Measurements from ENCODE around the gene APOL2.

DNA sequence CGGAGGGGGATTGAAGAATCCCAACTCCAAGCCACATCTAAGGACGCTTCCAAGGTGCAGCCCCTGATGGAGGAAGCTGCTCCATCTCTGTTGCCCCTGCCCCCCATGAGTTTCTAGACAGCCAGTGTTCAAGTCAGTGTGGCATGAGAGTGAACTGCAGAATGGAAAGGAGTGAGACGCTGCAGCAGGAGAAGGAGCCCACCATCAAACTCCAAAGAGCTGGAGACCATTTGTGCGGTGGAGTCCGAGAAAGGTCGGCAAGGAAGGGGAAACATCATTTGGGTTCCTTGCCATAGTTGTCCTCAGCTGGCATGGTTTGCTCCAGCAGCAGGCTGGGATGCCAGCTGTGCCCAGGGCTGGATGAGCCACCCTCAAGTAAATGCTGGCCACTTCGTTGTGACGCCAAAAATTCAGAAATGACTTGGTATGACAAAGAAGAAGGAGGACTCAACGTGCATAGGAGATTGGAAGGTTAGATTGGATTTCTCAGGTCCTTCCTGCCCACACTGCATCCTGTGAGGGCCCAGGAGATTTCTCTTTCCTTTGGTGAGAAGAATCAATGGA, 16.4 kb downstream of the APOL2 start:
- TF ChIP-seq, protein P1, sequence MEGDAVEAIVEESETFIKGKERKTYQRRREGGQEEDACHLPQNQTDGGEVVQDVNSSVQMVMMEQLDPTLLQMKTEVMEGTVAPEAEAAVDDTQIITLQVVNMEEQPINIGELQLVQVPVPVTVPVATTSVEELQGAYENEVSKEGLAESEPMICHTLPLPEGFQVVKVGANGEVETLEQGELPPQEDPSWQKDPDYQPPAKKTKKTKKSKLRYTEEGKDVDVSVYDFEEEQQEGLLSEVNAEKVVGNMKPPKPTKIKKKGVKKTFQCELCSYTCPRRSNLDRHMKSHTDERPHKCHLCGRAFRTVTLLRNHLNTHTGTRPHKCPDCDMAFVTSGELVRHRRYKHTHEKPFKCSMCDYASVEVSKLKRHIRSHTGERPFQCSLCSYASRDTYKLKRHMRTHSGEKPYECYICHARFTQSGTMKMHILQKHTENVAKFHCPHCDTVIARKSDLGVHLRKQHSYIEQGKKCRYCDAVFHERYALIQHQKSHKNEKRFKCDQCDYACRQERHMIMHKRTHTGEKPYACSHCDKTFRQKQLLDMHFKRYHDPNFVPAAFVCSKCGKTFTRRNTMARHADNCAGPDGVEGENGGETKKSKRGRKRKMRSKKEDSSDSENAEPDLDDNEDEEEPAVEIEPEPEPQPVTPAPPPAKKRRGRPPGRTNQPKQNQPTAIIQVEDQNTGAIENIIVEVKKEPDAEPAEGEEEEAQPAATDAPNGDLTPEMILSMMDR (IDR thresholded peaks at IDR 0.05 in 2 of 3, conservative IDR thresholded peaks at IDR 0.05 in 1 of 3; ENCODE audit: borderline replicate concordance in 1 of 3, insufficient read depth in 1 of 3, low read depth in 2 of 3, low read length in 2 of 3) = no peak
- no peak for TF ChIP-seq POLR2A (IDR thresholded peaks at IDR 0.05; ENCODE audit: borderline replicate concordance, extremely low read depth, insufficient read depth, insufficient read length)
- no peak for TF ChIP-seq YY1 (IDR thresholded peaks at IDR 0.05; ENCODE audit: extremely low read depth, insufficient replicate concordance, low read depth, low read length)
- TF ChIP-seq, protein P2, sequence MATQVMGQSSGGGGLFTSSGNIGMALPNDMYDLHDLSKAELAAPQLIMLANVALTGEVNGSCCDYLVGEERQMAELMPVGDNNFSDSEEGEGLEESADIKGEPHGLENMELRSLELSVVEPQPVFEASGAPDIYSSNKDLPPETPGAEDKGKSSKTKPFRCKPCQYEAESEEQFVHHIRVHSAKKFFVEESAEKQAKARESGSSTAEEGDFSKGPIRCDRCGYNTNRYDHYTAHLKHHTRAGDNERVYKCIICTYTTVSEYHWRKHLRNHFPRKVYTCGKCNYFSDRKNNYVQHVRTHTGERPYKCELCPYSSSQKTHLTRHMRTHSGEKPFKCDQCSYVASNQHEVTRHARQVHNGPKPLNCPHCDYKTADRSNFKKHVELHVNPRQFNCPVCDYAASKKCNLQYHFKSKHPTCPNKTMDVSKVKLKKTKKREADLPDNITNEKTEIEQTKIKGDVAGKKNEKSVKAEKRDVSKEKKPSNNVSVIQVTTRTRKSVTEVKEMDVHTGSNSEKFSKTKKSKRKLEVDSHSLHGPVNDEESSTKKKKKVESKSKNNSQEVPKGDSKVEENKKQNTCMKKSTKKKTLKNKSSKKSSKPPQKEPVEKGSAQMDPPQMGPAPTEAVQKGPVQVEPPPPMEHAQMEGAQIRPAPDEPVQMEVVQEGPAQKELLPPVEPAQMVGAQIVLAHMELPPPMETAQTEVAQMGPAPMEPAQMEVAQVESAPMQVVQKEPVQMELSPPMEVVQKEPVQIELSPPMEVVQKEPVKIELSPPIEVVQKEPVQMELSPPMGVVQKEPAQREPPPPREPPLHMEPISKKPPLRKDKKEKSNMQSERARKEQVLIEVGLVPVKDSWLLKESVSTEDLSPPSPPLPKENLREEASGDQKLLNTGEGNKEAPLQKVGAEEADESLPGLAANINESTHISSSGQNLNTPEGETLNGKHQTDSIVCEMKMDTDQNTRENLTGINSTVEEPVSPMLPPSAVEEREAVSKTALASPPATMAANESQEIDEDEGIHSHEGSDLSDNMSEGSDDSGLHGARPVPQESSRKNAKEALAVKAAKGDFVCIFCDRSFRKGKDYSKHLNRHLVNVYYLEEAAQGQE (IDR thresholded peaks at IDR 0.05; ENCODE audit: low read depth) = no peak
- TF ChIP-seq, protein P3, sequence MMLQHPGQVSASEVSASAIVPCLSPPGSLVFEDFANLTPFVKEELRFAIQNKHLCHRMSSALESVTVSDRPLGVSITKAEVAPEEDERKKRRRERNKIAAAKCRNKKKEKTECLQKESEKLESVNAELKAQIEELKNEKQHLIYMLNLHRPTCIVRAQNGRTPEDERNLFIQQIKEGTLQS (IDR thresholded peaks at IDR 0.05) = no peak
- TF ChIP-seq TCF7L2 (IDR thresholded peaks at IDR 0.05; ENCODE audit: borderline replicate concordance, extremely low read depth, insufficient read depth, insufficient read length) = no peak
- no peak for TF ChIP-seq RAD21 (IDR thresholded peaks at IDR 0.05; ENCODE audit: low read depth)
- TF ChIP-seq, protein P4, sequence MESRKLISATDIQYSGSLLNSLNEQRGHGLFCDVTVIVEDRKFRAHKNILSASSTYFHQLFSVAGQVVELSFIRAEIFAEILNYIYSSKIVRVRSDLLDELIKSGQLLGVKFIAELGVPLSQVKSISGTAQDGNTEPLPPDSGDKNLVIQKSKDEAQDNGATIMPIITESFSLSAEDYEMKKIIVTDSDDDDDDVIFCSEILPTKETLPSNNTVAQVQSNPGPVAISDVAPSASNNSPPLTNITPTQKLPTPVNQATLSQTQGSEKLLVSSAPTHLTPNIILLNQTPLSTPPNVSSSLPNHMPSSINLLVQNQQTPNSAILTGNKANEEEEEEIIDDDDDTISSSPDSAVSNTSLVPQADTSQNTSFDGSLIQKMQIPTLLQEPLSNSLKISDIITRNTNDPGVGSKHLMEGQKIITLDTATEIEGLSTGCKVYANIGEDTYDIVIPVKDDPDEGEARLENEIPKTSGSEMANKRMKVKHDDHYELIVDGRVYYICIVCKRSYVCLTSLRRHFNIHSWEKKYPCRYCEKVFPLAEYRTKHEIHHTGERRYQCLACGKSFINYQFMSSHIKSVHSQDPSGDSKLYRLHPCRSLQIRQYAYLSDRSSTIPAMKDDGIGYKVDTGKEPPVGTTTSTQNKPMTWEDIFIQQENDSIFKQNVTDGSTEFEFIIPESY (IDR thresholded peaks at IDR 0.05; ENCODE audit: extremely low read depth, insufficient replicate concordance, low read length) = no peak
- no peak for TF ChIP-seq JUND (IDR thresholded peaks at IDR 0.05)
- TF ChIP-seq CEBPB (IDR thresholded peaks at IDR 0.05; ENCODE audit: low read depth) = no peak

Measured in HCT116 (cell line).